ENCODE data around the gene CPZ. TPM values are rescaled to one million over a fixed set of nuclear protein-coding genes. Genes with fewer than 3 reads are reported as not detected.
A peak's percentile ranks its signal among the peaks of the same experiment; 100 is the strongest.

Gene CPZ
- total RNA-seq, 1 donor from 2014 or later = 32.8 TPM

- Mint-ChIP-seq H3K4me3 (no peak overlapping the region), H3K27ac (no peak overlapping the region), H3K36me3 (peaks cover 1% of the 10 kb centered on the region), H3K4me1 (no peaks in the 10 kb centered on the region), H3K9me3 (no peaks in the 10 kb centered on the region), H3K27me3 (ENCODE audit: low read depth) (no peaks in the 10 kb centered on the region)
- TF ChIP-seq, protein P1, sequence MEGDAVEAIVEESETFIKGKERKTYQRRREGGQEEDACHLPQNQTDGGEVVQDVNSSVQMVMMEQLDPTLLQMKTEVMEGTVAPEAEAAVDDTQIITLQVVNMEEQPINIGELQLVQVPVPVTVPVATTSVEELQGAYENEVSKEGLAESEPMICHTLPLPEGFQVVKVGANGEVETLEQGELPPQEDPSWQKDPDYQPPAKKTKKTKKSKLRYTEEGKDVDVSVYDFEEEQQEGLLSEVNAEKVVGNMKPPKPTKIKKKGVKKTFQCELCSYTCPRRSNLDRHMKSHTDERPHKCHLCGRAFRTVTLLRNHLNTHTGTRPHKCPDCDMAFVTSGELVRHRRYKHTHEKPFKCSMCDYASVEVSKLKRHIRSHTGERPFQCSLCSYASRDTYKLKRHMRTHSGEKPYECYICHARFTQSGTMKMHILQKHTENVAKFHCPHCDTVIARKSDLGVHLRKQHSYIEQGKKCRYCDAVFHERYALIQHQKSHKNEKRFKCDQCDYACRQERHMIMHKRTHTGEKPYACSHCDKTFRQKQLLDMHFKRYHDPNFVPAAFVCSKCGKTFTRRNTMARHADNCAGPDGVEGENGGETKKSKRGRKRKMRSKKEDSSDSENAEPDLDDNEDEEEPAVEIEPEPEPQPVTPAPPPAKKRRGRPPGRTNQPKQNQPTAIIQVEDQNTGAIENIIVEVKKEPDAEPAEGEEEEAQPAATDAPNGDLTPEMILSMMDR (IDR thresholded peaks at IDR 0.05; ENCODE audit: unreplicated experiment) = peak; percentile 92
- DNase-seq (ENCODE audit: low spot score in 2 of 2, unreplicated experiment in 2 of 2) = peak; percentile 56 to 88
Observed at GRCh38 chr4:8607603-8608481, 15.3 kb downstream of the CPZ start.

- Mint-ChIP-seq H3K4me3 (no peak overlapping the region), H3K4me1 (no peaks in the 10 kb centered on the region), H3K9me3 (no peaks in the 10 kb centered on the region), H3K27ac (no peak overlapping the region), H3K27me3 (ENCODE audit: low read depth) (no peaks in the 10 kb centered on the region), H3K36me3 (peaks cover 1% of the 10 kb centered on the region)
- TF ChIP-seq, protein P1 (IDR thresholded peaks at IDR 0.05; ENCODE audit: unreplicated experiment) = no peak
- DNase-seq (ENCODE audit: low spot score in 2 of 2, unreplicated experiment in 2 of 2) = no peak
Observed at GRCh38 chr4:8608714-8609391, 16.3 kb downstream of the CPZ start.

GRCh38 chr4:8609406-8609805 is 16.8 kb downstream of the CPZ start:
- TF ChIP-seq, protein P1 (IDR thresholded peaks at IDR 0.05; ENCODE audit: unreplicated experiment) = no peak
- no peaks in the 10 kb centered on the region for H3K9me3 Mint-ChIP-seq

DNA sequence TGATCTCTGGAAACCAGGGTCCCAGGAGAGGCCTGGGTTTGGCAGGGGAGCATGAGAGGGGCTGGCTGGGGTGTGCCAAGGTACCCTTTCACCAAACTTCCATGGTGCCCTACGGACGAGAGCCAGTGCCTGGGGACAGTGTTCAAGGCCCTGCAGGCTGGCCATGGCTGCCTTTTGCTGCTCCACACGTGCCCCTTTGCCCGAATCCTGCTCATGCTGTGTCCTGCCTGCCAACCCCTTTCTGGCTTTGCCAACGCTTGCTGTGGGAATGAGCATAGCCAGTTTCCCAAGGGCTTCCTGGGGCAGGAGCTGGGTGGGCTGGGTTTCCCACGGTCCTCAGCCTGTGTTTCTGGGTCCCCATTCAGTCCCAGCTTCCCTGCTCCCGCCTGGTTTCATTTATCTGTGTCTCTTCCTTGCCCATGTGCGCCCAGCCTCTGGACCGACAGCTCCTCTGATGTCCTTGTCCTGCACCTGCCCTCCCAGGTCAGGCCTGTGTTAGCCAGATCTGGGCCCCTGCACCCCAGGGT is 17.3 kb downstream of the CPZ start:
- Mint-ChIP-seq H3K9me3 (no peaks in the 10 kb centered on the region), H3K4me3 (no peak overlapping the region), H3K27me3 (ENCODE audit: low read depth) (no peaks in the 10 kb centered on the region), H3K4me1 (no peaks in the 10 kb centered on the region), H3K36me3 (peaks cover 1% of the 10 kb centered on the region), H3K27ac (no peak overlapping the region)
- TF ChIP-seq, protein P1 (IDR thresholded peaks at IDR 0.05; ENCODE audit: unreplicated experiment) = no peak
- no peak for DNase-seq (ENCODE audit: low spot score in 2 of 2, unreplicated experiment in 2 of 2)

More at GRCh38 chr4:8609406-8609805, 16.8 kb downstream of the CPZ start:
- Mint-ChIP-seq H3K27ac (no peak overlapping the region), H3K36me3 (peaks cover 1% of the 10 kb centered on the region), H3K4me1 (no peaks in the 10 kb centered on the region), H3K4me3 (no peak overlapping the region), H3K27me3 (ENCODE audit: low read depth) (no peaks in the 10 kb centered on the region)
- no peak for DNase-seq (ENCODE audit: low spot score in 2 of 2, unreplicated experiment in 2 of 2)

GRCh38 chr4:8610858-8611616 is 18.5 kb downstream of the CPZ start:
- peaks cover 6% of the 10 kb centered on the region for H3K36me3 Mint-ChIP-seq
- no peaks in the 10 kb centered on the region for H3K27me3 Mint-ChIP-seq (ENCODE audit: low read depth)
- H3K27ac Mint-ChIP-seq = no peak overlapping the region
- no peak overlapping the region for H3K4me3 Mint-ChIP-seq
- H3K9me3 Mint-ChIP-seq = no peaks in the 10 kb centered on the region
- no peak for DNase-seq (ENCODE audit: low spot score in 2 of 2, unreplicated experiment in 2 of 2)
- H3K4me1 Mint-ChIP-seq = peaks cover 4% of the 10 kb centered on the region
- TF ChIP-seq, protein P1 (IDR thresholded peaks at IDR 0.05; ENCODE audit: unreplicated experiment) = no peak
